Measurements from ENCODE around the gene ST8SIA1. TPM values are rescaled to one million over a fixed set of nuclear protein-coding genes. Genes with fewer than 3 reads are reported as not detected.

Gene ST8SIA1
- total RNA-seq, 1 donor from 2014 or later = 1.2 TPM

DNA sequence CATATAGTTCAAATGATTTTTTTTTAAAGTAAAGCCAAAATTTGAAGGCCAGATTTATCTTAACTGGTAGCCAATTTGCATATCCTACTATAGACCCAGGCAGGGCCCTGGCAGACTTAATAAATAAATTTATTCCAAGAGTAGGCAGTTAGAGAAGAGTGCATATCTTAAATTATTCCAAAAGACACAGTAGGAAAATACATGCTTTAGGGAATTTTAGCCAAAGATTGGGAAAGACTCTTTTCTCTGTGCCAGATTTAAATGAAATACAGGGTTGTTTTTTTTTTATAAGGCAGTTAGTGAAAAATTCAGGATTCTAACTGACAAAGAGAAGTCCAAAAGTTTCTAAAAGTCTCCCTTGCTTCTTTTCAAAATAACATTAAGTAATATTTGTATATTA, 65.5 kb downstream of the ST8SIA1 start:
- no peaks in the 10 kb centered on the region for H3K27me3 Mint-ChIP-seq (ENCODE audit: low read depth)
- DNase-seq (ENCODE audit: low spot score) = no peak
- H3K27ac Mint-ChIP-seq (ENCODE audit: unreplicated experiment) = no peak overlapping the region
- no peaks in the 10 kb centered on the region for H3K36me3 Mint-ChIP-seq (ENCODE audit: low read depth)
- peaks cover 29% of the 10 kb centered on the region for H3K4me1 Mint-ChIP-seq (ENCODE audit: low read depth)
- H3K9me3 Mint-ChIP-seq (ENCODE audit: low read depth) = no peaks in the 10 kb centered on the region
- TF ChIP-seq, protein P1, sequence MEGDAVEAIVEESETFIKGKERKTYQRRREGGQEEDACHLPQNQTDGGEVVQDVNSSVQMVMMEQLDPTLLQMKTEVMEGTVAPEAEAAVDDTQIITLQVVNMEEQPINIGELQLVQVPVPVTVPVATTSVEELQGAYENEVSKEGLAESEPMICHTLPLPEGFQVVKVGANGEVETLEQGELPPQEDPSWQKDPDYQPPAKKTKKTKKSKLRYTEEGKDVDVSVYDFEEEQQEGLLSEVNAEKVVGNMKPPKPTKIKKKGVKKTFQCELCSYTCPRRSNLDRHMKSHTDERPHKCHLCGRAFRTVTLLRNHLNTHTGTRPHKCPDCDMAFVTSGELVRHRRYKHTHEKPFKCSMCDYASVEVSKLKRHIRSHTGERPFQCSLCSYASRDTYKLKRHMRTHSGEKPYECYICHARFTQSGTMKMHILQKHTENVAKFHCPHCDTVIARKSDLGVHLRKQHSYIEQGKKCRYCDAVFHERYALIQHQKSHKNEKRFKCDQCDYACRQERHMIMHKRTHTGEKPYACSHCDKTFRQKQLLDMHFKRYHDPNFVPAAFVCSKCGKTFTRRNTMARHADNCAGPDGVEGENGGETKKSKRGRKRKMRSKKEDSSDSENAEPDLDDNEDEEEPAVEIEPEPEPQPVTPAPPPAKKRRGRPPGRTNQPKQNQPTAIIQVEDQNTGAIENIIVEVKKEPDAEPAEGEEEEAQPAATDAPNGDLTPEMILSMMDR (IDR thresholded peaks at IDR 0.05) = no peak
- H3K4me3 Mint-ChIP-seq (ENCODE audit: unreplicated experiment) = no peak overlapping the region

DNA sequence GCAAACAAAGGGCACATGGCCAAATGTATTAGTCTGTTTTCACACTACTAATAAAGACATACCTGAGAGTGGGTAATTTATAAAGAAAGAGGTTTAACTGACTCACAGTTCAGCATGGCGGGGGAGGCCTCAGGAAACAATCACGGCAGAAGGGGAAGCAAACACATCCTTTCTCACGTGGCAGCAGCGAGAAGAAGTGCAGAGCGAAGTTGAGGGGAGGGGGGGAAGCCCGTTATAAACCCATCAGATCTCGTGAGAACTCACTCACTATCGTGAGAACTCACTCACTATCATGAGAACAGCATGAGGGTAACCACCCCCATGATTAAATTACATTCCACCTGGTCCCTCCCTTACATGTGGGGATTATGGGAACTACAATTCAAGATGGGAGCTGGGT, 66.1 kb downstream of the ST8SIA1 start:
- Mint-ChIP-seq H3K36me3 (ENCODE audit: low read depth) (no peaks in the 10 kb centered on the region), H3K4me1 (ENCODE audit: low read depth) (peaks cover 29% of the 10 kb centered on the region), H3K27ac (ENCODE audit: unreplicated experiment) (no peak overlapping the region), H3K9me3 (ENCODE audit: low read depth) (no peaks in the 10 kb centered on the region), H3K27me3 (ENCODE audit: low read depth) (no peaks in the 10 kb centered on the region), H3K4me3 (ENCODE audit: unreplicated experiment) (no peak overlapping the region)
- no peak for DNase-seq (ENCODE audit: low spot score)
- TF ChIP-seq, protein P1 (IDR thresholded peaks at IDR 0.05) = no peak

DNA sequence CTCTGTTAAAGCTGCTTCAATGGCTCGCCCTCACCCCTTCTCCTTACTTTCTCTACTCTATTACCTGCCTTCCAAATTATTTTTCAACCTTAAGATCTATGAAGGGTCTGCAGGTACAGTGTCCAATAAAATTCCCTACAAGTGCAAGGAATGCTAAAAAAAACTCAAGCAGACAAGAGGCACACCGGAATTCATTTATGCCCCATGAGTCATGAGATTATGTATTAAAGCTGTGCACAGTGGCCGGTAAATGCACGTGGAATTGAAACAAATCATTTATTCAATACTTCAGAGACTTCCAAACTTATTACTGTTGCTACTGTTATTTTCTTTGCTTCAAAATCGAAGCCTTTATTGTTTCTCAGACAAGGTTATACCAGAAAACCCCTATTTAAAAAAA, 68.4 kb downstream of the ST8SIA1 start:
- H3K36me3 Mint-ChIP-seq (ENCODE audit: low read depth) = no peaks in the 10 kb centered on the region
- H3K4me3 Mint-ChIP-seq (ENCODE audit: unreplicated experiment) = no peak overlapping the region
- H3K4me1 Mint-ChIP-seq (ENCODE audit: low read depth) = peaks cover 17% of the 10 kb centered on the region
- no peak for DNase-seq (ENCODE audit: low spot score)
- TF ChIP-seq, protein P1 (IDR thresholded peaks at IDR 0.05) = no peak
- no peaks in the 10 kb centered on the region for H3K27me3 Mint-ChIP-seq (ENCODE audit: low read depth)
- H3K27ac Mint-ChIP-seq (ENCODE audit: unreplicated experiment) = no peak overlapping the region
- H3K9me3 Mint-ChIP-seq (ENCODE audit: low read depth) = no peaks in the 10 kb centered on the region

DNA sequence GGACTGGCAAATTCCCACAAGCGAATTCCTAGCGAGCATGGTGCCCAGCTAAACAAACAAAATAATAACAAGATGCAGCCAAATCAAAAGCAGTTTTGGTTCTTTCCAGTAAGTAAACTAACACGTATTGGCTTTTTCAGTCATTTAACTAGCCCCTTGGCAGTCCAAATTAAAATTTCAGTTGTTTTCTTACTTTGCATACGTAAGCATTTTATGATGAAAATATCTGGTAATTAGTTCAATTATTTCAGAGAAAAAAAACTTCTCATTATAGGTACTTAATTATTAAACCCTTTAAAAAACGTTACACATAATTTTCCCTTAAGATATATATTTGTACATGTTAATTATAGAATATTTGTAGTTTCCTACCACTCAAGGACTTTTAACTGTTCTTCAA, 70.1 kb downstream of the ST8SIA1 start:
- no peak overlapping the region for H3K4me3 Mint-ChIP-seq (ENCODE audit: unreplicated experiment)
- TF ChIP-seq, protein P1 (IDR thresholded peaks at IDR 0.05) = no peak
- H3K27ac Mint-ChIP-seq (ENCODE audit: unreplicated experiment) = no peak overlapping the region
- no peaks in the 10 kb centered on the region for H3K27me3 Mint-ChIP-seq (ENCODE audit: low read depth)
- H3K9me3 Mint-ChIP-seq (ENCODE audit: low read depth) = no peaks in the 10 kb centered on the region
- H3K4me1 Mint-ChIP-seq (ENCODE audit: low read depth) = peaks cover 11% of the 10 kb centered on the region
- no peak for DNase-seq (ENCODE audit: low spot score)
- H3K36me3 Mint-ChIP-seq (ENCODE audit: low read depth) = no peaks in the 10 kb centered on the region

DNA sequence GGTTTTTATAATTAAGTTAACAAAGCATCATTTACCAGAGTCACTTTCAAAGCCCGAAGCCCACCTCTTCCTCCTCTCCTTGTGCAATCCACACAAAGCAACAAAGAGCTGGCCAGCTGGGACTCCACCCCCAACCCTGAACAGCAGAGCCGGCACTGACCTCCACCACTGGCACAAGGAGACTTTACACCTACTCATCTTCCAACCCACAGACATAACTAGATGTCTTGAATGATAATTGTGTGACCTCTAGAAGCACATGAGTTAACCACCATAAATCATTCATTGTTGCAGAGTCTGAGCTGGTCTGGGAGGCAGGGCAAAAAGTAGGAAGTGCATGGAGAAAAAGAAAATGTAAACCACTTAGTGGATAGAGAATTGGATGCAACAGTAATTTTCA, 72.2 kb downstream of the ST8SIA1 start:
- Mint-ChIP-seq H3K36me3 (ENCODE audit: low read depth) (no peaks in the 10 kb centered on the region), H3K9me3 (ENCODE audit: low read depth) (no peaks in the 10 kb centered on the region), H3K27ac (ENCODE audit: unreplicated experiment) (no peak overlapping the region), H3K4me1 (ENCODE audit: low read depth) (peaks cover 11% of the 10 kb centered on the region), H3K27me3 (ENCODE audit: low read depth) (no peaks in the 10 kb centered on the region), H3K4me3 (ENCODE audit: unreplicated experiment) (no peak overlapping the region)
- DNase-seq (ENCODE audit: low spot score) = no peak
- TF ChIP-seq, protein P1 (IDR thresholded peaks at IDR 0.05) = no peak

Data from chondrocyte (in vitro differentiated cells).